C4-2B (cell line): ENCODE measurements around the gene GPR160.

ENCODE experiments used
- ZFX ChIP-seq: fragments of 450-650 bp; IDR thresholded peaks from 2 replicates; pipeline ENCODE4 v1.6.1; 2017
- TF ChIP-seq, protein P1 (sequence below): fragments of 450-650 bp; conservative IDR thresholded peaks from 2 replicates; pipeline ENCODE4 v1.5.1; 2017; ENCODE audit warnings: mild to moderate bottlenecking

DNA sequence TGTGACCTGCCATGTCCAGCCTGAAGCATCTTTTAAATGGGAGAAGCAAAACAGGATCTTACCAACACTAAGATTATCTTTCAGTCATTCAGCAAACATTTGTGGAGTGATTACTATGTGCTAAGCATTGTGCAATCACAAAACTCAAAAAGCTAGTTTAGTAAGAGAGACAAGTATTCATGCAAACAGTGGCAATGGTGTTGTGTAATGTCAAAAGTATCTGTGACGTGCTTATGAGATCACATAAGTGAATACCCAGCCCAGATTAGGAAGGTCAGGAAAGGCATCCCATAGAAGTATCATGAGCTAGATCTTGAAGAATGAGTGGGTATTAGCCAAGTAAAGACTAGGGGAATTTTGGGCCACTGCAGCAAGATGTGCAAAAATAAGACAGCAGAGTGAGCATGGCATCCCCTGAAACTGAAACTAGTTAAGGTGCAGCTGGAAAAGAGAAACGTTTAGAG lies 39.1 kb upstream of the GPR160 start:
- TF ChIP-seq, protein P1, sequence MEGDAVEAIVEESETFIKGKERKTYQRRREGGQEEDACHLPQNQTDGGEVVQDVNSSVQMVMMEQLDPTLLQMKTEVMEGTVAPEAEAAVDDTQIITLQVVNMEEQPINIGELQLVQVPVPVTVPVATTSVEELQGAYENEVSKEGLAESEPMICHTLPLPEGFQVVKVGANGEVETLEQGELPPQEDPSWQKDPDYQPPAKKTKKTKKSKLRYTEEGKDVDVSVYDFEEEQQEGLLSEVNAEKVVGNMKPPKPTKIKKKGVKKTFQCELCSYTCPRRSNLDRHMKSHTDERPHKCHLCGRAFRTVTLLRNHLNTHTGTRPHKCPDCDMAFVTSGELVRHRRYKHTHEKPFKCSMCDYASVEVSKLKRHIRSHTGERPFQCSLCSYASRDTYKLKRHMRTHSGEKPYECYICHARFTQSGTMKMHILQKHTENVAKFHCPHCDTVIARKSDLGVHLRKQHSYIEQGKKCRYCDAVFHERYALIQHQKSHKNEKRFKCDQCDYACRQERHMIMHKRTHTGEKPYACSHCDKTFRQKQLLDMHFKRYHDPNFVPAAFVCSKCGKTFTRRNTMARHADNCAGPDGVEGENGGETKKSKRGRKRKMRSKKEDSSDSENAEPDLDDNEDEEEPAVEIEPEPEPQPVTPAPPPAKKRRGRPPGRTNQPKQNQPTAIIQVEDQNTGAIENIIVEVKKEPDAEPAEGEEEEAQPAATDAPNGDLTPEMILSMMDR = no peak
- no peak for TF ChIP-seq ZFX
